Subcutaneous adipose tissue (tissue), 4 donors: ENCODE results near the gene BNIPL. TPM values are rescaled to one million over a fixed set of nuclear protein-coding genes. Genes with fewer than 3 reads are reported as not detected.

Experiments
- CTCF ChIP-seq: fragments of 450-650 bp; IDR thresholded peaks from one replicate; pipeline ENCODE4 v1.5.1; 2016; ENCODE audit warnings: low read depth, mild to moderate bottlenecking, control low read depth, antibody characterized with exemption, moderate library complexity
- total RNA-seq, 4 donors: library from RNA; depleted of rRNA; stranded (reverse); fragments of >200 nt; gene quantifications; one replicate each; pipeline ENCODE4 v1.1.0, GENCODE V29; 2016

BNIPL gene
- total RNA-seq, 4 donors from 2014 or later: 0.16 to 0.88 (median 0.34) TPM; not detected in 1

- TF ChIP-seq CTCF: no peak
Observed at GRCh38 chr1:151058692-151059091, 22.3 kb downstream of the BNIPL start.

- no peak for TF ChIP-seq CTCF
Observed at GRCh38 chr1:151059109-151060006, 23.0 kb downstream of the BNIPL start, which contains the start of gene CDC42SE1. CDC42SE1 (minus strand) TSS chr1:151059622; CDS start chr1:151055730, 3,892 bp downstream.

GRCh38 chr1:151060007-151060656 lies 23.7 kb downstream of the BNIPL start, which contains the start of gene MLLT11:
MLLT11 (plus strand) TSS chr1:151060397; CDS start chr1:151067225, 6,828 bp downstream.
- TF ChIP-seq CTCF: no peak

- TF ChIP-seq CTCF: no peak
Observed at GRCh38 chr1:151060657-151061421, 24.5 kb downstream of the BNIPL start.

GRCh38 chr1:151061704-151062103 lies 25.3 kb downstream of the BNIPL start:
- no peak for TF ChIP-seq CTCF

- no peak for TF ChIP-seq CTCF
Observed at GRCh38 chr1:151062741-151063371, 26.5 kb downstream of the BNIPL start.
